HS-5 (cell line): ENCODE measurements around the gene COL19A1.
A peak's percentile ranks its signal among the peaks of the same experiment; 100 is the strongest.
"Not testable (repeated sequence)": the region's sequence is repeated elsewhere in the genome, so short reads cannot be mapped to it uniquely, and the experiment has no call there.

Experiments
- DNase-seq: peaks from one replicate; pipeline ENCODE4 v3.0.0-alpha.2; 2012; ENCODE audit warnings: low read depth

The COL19A1 gene

DNA sequence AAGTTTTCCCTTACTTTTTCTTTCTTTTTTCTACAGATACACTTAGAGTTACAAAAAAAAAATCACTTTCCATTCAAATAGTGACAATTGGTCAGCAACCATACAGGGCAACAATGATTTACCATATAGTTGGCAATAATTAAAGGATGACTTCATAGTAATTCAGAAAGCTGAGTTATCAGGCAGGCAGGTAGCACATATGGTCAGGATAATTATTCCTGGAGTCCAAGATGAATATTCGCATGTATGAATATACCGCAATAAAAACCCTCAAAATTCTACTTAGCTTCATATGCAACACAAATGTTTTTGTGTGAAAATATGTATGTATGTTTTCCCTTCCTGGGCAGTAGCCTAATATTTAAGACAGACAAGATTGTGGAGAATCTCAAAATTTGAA lies 34.5 kb downstream of the COL19A1 start:
- no peak for DNase-seq

DNA sequence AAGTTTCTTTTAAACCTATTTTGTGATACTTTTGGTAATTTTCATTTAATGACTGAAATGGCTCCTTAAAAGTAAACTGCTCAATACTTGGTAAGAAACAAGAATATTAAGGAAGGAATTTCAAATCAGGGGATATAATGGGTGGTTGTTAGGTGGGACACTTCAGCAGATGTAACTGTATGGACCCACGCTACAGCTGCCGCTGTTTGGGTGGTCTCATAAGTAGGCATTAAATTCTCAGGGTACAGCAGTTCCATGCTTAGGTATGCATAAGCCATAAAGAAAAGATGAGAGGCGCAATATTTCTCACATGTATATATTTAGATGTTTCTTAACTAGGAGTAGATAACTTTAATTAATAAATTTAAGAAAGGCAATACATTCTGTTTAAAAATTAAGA lies 35.0 kb downstream of the COL19A1 start:
- DNase-seq, result no peak

DNA sequence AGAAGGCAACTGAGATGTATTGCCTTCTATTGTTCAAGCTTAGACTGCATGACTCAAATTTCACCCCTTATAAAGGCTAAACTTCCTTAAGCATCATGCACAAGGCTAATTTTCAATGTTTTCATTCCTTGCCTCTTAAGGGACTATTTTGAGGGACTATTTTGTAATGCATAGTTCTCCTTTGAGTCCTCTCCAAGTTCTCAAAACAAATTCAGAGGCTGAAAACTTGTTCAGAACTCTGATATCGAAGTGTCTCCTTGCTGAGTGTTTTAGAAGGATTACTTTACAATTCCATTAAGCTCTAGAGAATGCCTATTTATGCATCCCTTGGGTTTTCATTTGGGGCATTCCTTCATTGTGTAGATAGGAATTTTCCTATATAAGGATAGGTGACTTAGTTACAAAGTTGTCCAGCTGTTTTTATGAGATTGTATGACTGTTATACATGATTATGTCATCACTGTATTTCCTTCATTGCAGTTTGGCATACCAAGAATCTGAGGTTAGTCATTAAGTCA lies 41.7 kb downstream of the COL19A1 start:
- DNase-seq, result peak; percentile 43

DNA sequence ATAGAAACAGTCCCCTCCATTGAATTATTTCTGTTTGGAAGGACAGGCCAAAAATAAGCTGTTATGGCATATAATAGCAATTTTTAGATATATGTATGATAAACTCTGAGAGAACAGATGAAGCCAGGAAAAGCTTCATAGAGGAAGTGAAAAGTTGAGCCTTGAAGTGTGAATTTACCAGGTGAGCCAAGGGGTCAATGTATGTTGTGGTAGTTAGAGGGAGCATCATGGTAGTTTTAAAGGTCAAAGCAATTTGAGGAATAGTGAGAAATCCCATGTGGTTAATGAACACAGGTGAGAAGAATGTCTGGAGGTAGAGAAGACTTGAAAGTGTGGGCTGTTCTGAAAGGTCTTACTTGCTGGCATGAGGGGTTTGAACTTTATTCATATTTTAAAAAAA lies 47.0 kb downstream of the COL19A1 start:
- DNase-seq, result no peak

DNA sequence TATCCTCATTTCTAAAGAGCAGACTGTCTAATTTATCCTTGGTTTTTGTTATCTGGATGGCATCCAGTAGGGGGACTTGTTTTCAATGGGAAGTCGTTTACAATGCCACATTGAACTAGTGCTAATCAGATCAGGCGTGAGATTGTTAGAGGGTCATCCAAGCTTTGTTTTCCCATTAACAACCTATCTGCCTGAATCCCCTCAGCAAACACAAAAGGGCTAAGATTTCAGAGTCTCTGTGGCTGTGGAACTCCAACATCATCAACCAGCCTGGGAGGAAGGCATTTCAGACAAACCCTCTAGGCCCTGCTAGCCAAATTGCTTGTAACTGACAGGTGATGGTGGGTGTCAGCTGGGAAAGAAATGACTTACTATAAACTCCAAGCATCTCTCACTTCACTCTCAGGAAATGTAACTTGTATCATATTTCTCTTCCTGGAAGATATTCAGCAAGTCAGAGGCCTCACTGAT lies 47.7 kb downstream of the COL19A1 start:
- DNase-seq, result no peak

DNA sequence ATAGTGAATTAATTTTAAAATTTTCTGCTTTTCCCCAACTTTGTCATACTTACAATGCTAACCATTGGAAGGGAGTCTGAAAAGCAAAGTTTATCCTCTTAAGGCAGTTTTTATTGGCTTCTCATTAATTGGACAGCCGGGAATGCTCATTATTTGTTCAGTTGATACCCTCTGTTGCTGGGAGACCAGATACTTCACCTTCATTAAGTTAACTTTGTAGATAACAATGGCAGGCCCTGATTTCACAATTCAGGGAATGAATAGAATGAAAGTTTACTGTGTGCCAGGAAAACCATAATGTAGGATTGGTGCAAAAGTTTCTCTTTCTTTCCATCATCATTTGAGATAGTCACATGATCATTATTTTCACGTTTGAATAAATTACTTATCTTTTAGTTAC lies 49.0 kb downstream of the COL19A1 start:
- no peak for DNase-seq

DNA sequence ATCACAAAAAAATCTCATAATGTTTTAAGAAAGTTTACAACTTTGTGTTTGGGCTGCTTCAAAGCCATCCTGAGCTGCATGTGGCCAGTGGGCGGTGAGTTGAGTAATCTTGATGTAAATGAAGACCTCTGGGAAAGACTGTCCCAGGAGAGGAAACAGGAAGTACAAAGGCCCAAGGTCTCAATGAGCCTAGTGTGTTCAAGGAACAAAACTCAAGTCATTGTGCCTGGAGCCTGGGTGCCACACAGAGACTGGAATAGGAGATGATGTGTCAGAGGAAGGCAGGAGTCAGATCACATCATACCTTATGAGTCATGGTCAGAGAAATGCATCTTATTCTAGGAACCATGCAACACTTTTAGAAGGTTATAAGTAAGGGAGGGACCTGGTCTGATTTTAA lies 51.5 kb downstream of the COL19A1 start:
- peak; percentile 74 for DNase-seq

DNA sequence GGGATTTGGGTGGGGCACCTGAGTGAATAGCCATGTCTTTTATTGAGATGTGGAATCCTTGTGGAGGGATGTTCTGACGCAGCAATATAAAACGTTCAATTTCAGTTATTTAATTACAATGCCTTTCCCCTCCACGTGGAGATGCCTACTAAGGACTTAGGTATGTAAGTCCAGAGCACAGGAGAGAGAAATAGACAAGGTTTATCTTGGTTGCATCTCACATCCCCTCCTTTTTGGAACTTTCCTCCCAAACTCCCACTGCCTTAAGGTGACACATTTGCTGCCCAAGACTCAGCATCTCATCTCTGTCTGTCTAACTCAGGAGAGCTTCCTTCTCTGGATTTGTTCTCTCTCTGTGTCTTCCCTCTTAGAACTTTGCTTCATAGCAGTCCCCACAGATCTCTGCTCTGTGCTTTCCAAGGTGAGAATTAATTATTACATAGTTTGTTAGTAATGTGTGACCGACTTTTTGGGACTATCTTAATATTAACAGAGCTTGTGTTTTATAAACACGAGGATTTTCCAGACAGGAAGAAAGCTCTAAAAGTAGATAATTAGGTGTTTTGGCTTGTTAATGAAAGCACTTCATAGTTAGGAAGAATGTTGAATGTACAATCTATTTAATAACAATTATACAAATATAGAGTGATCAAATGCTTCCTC lies 52.6 kb downstream of the COL19A1 start:
- no peak for DNase-seq

DNA sequence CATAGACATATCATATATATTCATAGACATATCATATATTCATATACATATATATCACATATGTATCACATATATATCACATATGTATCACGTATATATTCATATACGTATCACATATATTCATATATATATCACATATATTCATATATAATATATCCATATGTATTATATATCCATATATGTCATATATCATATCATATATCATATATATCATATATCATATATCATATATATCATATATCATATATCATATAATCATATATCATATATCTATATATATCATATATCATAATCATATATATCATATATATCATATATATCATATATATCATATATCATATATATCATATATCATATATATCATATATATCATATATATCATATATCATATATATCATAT lies 54.7 kb downstream of the COL19A1 start:
- DNase-seq, result not testable (repeated sequence)

DNA sequence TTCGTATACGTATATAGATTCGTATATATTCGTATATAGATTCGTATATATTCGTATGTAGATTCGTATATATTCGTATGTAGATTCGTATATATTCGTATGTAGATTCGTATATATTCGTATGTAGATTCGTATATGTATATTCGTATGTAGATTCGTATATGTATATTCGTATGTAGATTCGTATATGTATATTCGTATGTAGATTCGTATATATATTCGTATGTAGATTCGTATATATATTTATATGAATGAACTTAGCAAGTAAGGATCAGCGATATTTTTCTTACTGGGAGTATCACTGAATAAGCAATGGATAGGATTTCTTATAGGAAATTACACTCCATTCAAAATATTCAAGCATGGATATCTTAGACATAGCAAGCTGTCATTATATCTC lies 55.3 kb downstream of the COL19A1 start:
- DNase-seq, result not testable (repeated sequence)

DNA sequence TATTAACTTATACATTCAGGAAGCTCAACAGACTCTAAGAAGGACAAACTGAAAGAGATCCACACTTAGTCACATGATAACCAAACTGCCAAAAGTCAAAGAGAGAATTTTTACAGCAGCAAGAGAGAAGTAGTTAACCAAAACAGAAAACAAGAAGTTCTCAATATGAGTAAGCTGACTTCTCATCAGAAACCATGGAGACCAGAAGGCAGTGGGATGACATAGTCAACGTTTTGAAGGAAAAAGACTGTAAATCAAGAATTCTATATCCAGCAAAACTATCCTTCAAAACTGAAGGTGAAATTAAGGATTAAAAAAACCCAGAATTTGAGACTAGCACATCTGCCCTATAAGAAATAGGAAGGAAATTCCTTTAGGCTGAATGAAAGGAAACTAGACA lies 60.4 kb downstream of the COL19A1 start:
- DNase-seq, result no peak

DNA sequence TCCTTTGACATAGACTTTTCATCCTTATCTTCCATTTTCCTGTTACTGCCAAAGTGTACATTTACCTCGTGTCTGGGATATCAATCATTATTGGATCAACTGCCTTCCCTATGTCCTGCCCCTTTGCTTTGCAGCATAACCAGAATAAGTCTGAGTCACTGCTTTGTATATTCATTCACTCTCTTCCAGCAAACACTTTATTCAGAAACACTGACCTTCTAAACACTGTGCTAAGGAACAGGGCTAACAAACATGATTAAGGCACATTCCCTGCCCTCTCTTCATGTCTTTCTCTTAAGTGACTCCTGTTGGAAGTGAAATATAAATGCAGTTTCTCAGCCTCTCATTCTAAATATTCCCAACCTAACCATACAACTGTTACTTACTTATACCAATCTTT lies 66.9 kb downstream of the COL19A1 start:
- no peak for DNase-seq

DNA sequence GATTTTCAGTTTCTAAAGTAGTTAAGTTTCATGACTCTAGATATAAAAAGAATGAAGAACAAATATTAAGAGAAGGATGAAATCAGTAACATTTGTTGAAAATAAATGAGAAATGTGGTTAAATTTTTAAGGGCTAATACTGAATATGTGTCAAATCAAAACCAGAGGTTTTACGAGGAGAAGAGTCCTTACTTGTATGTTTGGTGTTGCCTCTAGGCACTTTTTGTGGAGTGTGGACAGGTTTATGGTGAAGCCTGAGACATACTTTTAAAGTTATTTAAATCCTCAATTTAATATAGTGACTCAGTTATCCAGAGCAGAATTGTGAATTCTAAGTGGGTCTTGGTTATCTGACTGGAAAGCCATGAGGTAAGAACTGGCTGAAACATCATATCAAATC lies 68.7 kb downstream of the COL19A1 start:
- no peak for DNase-seq

DNA sequence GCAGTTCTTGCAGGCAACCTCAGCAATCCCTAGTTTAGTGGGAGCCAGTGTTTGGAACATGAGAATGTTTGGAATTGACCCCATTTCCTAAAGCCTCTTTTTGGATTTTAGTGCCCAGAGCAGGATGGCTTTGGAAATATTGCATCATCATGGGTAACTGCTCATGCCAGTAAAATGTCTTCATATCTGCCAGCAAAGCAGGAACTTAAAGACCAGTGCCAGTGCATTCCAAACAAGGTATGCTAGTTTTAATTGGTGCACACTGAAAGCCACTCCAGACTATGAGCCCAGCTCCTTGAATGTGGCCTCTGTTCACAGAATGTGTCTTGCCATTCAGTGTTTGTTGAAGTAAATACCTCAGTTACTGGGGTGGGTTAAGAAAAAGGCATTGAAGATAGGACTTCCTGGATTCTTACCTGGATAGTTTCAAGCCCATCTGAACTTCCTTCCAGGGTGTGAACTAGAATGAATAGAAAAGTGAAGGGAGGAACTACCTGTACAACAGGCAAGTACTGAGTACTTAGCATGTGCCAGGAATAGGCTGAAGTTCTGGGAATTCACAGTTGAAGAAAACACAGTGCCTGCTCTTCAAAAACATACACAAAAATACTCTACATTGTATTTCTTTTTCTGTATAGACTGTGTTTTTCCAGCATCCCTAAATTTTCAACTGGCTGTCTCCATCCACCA lies 70.5 kb downstream of the COL19A1 start:
- DNase-seq, result peak; percentile 25

DNA sequence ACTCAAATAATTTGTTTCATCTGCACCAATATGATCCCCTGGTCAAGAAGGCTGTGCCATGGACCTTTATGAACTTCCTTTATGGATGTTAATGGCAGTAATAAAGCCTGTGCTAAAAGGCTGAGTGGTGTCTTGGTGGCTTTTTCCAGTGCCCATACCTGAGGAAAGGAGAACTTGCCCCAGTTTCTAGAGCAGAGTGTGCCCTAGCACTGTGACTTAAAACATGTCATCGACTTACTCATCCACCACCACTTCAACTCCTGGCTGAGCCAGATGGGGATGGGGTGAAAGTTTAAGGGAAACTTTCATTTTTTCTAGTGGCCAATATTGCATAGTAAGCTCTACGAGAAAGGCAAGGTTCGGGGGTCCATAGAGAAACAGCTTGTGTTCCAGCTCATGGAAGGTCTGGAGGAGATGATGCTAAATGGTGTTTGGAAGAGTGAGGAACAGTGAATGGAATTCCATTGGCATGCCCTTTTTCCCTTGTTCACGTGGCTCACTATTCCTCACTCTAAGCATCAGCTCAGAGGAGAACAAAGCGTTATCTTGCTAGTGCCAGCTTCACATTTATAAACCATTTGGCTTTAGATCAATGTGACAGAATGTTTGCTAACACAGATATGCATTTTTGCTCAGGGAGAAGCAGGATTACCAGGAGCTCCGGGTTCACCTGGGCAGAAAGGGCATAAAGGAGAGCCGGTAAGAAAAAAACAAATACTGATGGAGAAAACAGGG lies 71.2 kb downstream of the COL19A1 start:
- DNase-seq, result no peak

DNA sequence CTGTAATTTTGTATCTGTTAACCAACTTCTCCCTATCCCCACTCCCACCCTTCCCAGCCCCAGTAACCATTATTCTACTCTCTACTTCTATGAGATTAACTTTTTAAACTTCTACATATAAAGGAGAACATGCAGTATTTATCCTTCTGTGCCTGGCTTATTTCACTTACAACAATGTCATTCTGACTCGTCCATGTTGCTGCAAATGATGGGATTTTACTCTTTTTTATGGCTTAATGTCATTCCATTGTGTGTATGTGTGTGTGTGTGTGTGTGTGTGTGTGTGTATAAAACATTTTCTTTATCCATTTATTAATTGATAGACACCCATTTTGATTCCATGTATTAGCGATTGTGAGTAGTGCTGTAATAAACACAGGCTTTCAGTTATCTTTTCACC lies 76.1 kb downstream of the COL19A1 start:
- DNase-seq, result no peak

DNA sequence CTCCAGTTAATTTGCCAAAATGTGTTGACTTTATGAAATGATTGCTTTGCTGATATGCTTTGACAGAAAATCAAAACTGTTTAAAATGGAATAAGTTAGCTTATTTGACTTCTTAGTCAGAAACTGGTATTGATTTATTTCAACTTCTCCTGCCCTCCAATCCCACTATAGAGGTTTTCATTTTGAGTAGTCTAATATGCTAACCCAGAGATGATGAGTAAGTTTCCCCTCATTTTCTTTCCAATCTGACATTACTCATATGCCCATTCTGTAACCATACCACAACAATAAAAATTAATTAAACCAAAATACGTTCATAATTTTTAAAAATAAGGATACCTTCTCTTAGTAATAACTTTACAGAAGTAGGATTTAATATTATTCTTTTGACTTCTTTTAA lies 78.8 kb downstream of the COL19A1 start:
- no peak for DNase-seq

DNA sequence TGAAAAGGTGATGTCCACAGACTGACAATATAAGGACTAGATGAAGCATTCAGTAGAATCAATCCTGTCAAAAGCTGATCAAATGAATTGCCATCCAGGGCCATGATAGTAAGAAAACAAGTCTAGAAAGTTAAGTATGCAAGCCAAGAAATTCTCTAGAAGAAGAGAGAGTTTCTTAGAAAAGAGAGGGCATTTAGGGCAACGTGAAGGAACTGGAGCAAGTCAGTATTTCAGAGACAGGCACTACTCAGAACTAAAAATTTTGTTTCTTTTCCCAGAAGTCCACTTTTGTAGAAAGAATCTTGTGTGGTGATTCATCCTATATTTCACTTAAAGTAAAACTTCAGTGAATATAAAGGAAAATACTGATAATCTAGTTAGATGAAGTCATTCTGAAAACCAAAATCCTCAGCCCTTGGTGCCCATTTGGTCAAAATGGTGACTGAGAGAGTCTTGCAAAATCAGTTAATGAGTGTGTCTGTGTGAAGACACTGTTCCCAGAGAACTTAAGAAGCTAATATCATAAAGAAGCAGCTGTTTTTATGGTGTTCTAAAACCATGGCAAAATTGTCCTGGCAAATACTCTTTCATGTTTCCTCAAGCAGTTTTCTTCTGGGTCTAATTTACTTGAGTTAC lies 82.2 kb downstream of the COL19A1 start:
- DNase-seq, result no peak

DNA sequence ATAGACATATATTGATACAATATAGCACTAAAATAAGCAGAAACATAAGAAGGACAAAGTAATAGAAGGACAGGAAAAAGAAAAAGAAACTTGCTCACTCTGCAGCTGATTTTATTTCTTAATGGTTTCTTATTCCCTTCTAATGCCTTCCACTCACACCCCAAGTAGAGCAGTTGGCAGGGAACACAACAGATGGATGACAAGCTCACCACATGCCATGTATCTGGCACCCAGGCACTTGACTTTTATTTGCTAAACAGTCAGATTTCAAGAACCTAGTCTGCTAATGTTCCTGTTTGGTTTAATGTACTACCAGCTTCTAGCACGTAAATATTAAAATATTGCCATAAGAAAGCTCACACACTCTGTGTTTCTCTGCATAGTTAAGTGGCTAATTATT lies 87.1 kb downstream of the COL19A1 start:
- DNase-seq, result no peak

DNA sequence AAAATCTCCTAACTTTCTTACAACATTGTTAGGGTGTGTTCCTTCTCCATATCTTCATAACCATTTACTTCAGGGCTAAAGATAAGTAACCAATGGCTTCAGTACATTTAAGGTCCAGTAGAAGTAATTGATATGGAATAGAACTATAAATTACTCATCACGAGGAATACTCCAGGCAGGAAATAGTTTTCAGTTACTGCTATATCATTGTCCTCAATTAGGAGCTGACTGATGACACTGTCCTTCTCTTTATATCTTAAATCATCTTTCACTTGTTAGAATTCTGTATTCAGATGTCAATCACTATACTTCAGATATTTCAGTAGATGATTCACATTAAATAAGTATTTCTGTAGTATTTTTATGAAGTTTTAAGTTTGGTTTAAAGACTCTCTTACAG lies 88.4 kb downstream of the COL19A1 start:
- no peak for DNase-seq

DNA sequence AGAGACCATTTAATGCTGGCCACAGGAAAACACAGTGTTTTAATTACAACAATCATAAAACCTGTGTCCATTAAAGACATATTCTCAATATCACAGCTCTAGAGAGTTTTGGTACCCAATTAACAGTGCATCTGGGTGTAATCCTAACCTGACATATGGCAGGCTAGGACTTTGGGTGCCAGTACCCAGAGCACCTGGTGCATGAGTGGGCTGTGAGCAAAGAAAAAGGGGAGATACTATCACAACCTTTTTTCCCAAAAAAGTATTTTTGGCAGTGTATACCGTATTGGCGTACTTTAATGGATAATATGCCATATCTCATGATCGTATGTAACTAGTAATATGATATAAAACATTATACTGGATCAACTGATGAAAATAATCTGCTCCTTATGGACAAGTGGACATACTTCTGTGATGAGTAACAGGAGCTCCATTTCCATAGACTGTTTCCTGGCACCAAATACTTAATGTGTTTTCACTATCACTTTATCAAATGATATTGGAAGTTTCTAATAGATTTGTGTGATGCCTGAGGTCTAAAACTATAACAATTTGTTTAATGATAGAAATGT lies 91.7 kb downstream of the COL19A1 start:
- peak; percentile 19 for DNase-seq

DNA sequence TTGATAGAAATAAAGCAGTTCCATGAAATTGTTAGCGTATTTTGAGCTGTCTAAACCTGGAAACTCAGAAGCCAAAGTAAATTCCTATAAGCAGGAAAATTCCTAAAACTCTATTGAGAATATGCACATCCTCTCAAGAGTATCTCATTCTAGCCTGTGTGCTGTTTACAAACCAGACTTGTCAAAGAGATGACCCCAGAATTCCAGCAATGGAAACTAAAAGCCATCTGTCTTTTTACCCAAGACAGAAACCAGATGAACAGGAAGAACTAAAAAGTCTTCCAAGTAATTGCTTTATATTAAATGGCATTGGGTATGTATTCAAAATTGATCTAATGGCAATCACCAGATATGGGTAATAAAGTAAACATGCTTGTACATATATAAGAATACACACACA lies 92.6 kb downstream of the COL19A1 start:
- DNase-seq, result no peak
